OCI-LY7 (cell line): ENCODE measurements around the gene ADAMTS8. TPM values are rescaled to one million over a fixed set of nuclear protein-coding genes. Genes with fewer than 3 reads are reported as not detected.
A peak's percentile ranks its signal among the peaks of the same experiment; 100 is the strongest.

Experiments used
- BruUV-seq: library from RNA; stranded (reverse); fragments of 400-500 nt; replicated peaks from 2 replicates; lab custom pipeline; 2021; lab: Mats Ljungman, UMichigan
- CTCF ChIA-PET: fragments of 300-600 bp; sonication (Branson Sonifier 250); formaldehyde crosslinking; loops from one replicate; lab custom pipeline; 2022; ENCODE audit warnings: antibody characterized with exemption; ENCODE audit not compliant: unreplicated experiment; lab: Charles Lee
- POLR2A ChIA-PET: fragments of 300-600 bp; sonication (Branson Sonifier 250); formaldehyde crosslinking; loops from one replicate; lab custom pipeline; 2022; ENCODE audit warnings: antibody characterized with exemption; lab: Charles Lee
- DNase-seq: peaks from one replicate; pipeline ENCODE4 v3.0.0-alpha.2; 2015; ENCODE audit warnings: low spot score
- H2AFZ ChIP-seq: fragments of 200-600 bp; sonication (generic), shearing (Covaris generic); 2 replicates; pipeline ENCODE4 v1.6.1; 2014; ENCODE audit warnings: mild to moderate bottlenecking, antibody characterized with exemption, low read length, moderate library complexity
- H3K27ac ChIP-seq: fragments of 200-600 bp; sonication (generic); 2 replicates; pipeline ENCODE4 v1.5.1; 2014; ENCODE audit warnings: mixed run types, low read depth, mild to moderate bottlenecking, moderate library complexity, low read length, inconsistent platforms; ENCODE audit not compliant: poor library complexity, severe bottlenecking
- H3K36me3 ChIP-seq: fragments of 200-600 bp; sonication (generic); 2 replicates; pipeline ENCODE4 v1.6.1; 2014; ENCODE audit warnings: mild to moderate bottlenecking, antibody characterized with exemption, low read length, moderate library complexity, mixed read lengths; ENCODE audit not compliant: insufficient read depth
- H3K4me1 ChIP-seq: fragments of 200-600 bp; sonication (generic); 2 replicates; pipeline ENCODE4 v1.5.1; 2014; ENCODE audit warnings: mild to moderate bottlenecking, low read length; ENCODE audit not compliant: insufficient read depth, poor library complexity, severe bottlenecking
- H3K4me2 ChIP-seq: fragments of 200-600 bp; sonication (generic); 2 replicates; pipeline ENCODE4 v1.6.1; 2014; ENCODE audit warnings: mild to moderate bottlenecking, low read length
- H3K4me3 ChIP-seq: fragments of 200-600 bp; sonication (generic); 2 replicates; pipeline ENCODE4 v1.5.1; 2014; ENCODE audit warnings: mild to moderate bottlenecking, low read depth, low read length; ENCODE audit not compliant: poor library complexity, severe bottlenecking
- H3K79me2 ChIP-seq: fragments of 200-600 bp; sonication (generic); 2 replicates; pipeline ENCODE4 v1.6.1; 2016; ENCODE audit warnings: low read depth, mild to moderate bottlenecking, low read length, moderate library complexity, mixed read lengths; ENCODE audit not compliant: insufficient read depth
- H3K9me2 ChIP-seq: fragments of 200-600 bp; sonication (generic); 2 replicates; pipeline ENCODE4 v1.6.1; 2016; ENCODE audit warnings: mild to moderate bottlenecking, low read length, mixed read lengths; ENCODE audit not compliant: insufficient read depth
- H3K9me3 ChIP-seq: fragments of 200-600 bp; sonication (generic); 2 replicates; pipeline ENCODE4 v1.6.1; 2014; ENCODE audit warnings: mild to moderate bottlenecking, mixed run types, low read length, mixed read lengths
- H4K20me1 ChIP-seq: fragments of 200-600 bp; sonication (generic); 2 replicates; pipeline ENCODE4 v1.6.1; 2014; ENCODE audit warnings: mild to moderate bottlenecking, antibody characterized with exemption, low read length, moderate library complexity, mixed read lengths; ENCODE audit not compliant: insufficient read depth
- CTCF ChIP-seq: fragments of 200-600 bp; sonication (generic); conservative IDR thresholded peaks from 2 replicates; pipeline ENCODE4 v1.5.1; 2014; ENCODE audit warnings: mild to moderate bottlenecking, antibody characterized with exemption, low read length, moderate library complexity, mixed read lengths
- EZH2phosphoT487 ChIP-seq: fragments of 200-600 bp; sonication (generic); IDR thresholded peaks from 2 replicates; pipeline ENCODE4 v1.6.1; 2018; ENCODE audit warnings: low read depth, borderline replicate concordance, mild to moderate bottlenecking, mixed run types, antibody characterized with exemption, low read length, moderate library complexity, mixed read lengths
- intact Hi-C: fragments of 100-400 bp; cut with micrococcal nuclease; formaldehyde crosslinking; loops from one replicate; pipeline ENCODE4 v1.10.0; 2022; ENCODE audit not compliant: unreplicated experiment
- total RNA-seq, 2 experiments: library from RNA; depleted of rRNA in 1 of 2; stranded (reverse); fragments of >200 nt in 1 of 2; shearing (Covaris generic) in 1 of 2; gene quantifications; 2 replicates each; pipeline ENCODE4 v1.2.3, GENCODE V29; 2014 to 2022

ADAMTS8 gene
- total RNA-seq, 2 experiments from 2014 or later: not detected

- CTCF ChIA-PET: interaction anchor here (1.1 kb wide), 1 partner anchor 427 kb away, joined by 5 read pairs; no protein-coding TSS in a partner anchor
- no peaks in the 10 kb centered on the region for H3K79me2 ChIP-seq
- intact Hi-C loops: loop anchor here (1.0 to 2.0 kb wide), 2 partner anchors 222 to 428 kb away; no protein-coding TSS in a partner anchor
- H3K36me3 ChIP-seq: no peaks in the 10 kb centered on the region
- no peaks in the 10 kb centered on the region for H4K20me1 ChIP-seq
- BruUV-seq: no TSS peak
- no peaks in the 10 kb centered on the region for H3K9me3 ChIP-seq
- peak overlapping the region; percentile 97 for H2AFZ ChIP-seq
- H3K4me3 ChIP-seq: peak overlapping the region; percentile 70
- H3K4me1 ChIP-seq: no peaks in the 10 kb centered on the region
- H3K27ac ChIP-seq: no peak overlapping the region
- peak; percentile 84 for DNase-seq
- TF ChIP-seq EZH2phosphoT487: no peak
- TF ChIP-seq CTCF: peak; percentile 90
- POLR2A ChIA-PET: no interaction called here
- H3K4me2 ChIP-seq: peak overlapping the region; percentile 88
- H3K9me2 ChIP-seq: no peaks in the 10 kb centered on the region
These were observed 6.3 kb upstream of the ADAMTS8 start for GRCh38 chr11:130434521-130435223.

GRCh38 chr11:130433357-130433756 is 4.9 kb upstream of the ADAMTS8 start:
- no peaks in the 10 kb centered on the region for H3K36me3 ChIP-seq
- ChIA-PET POLR2A (interaction anchor here (0.7 kb wide), 1 partner anchor 474 kb away, joined by 3 read pairs; no protein-coding TSS in a partner anchor), CTCF (interaction anchor here (0.7 kb wide), 1 partner anchor 426 kb away, joined by 3 read pairs; no protein-coding TSS in a partner anchor)
- H3K9me2 ChIP-seq: no peaks in the 10 kb centered on the region
- intact Hi-C loops: no loop called here
- TF ChIP-seq EZH2phosphoT487 (no peak), CTCF (no peak)
- H2AFZ ChIP-seq: no peak overlapping the region
- H3K4me2 ChIP-seq: no peak overlapping the region
- no peak overlapping the region for H3K27ac ChIP-seq
- H3K9me3 ChIP-seq: no peaks in the 10 kb centered on the region
- H4K20me1 ChIP-seq: no peaks in the 10 kb centered on the region
- H3K4me3 ChIP-seq: no peak overlapping the region
- no peaks in the 10 kb centered on the region for H3K4me1 ChIP-seq
- no peaks in the 10 kb centered on the region for H3K79me2 ChIP-seq
- BruUV-seq: no TSS peak
- DNase-seq: no peak

GRCh38 chr11:130431801-130432200 is 3.4 kb upstream of the ADAMTS8 start:
- Histone ChIP-seq H3K36me3 (no peaks in the 10 kb centered on the region), H3K9me3 (no peaks in the 10 kb centered on the region), H3K4me1 (no peaks in the 10 kb centered on the region), H3K4me2 (no peak overlapping the region), H3K27ac (no peak overlapping the region), H3K9me2 (no peaks in the 10 kb centered on the region), H2AFZ (no peak overlapping the region), H3K79me2 (no peaks in the 10 kb centered on the region), H3K4me3 (no peak overlapping the region), H4K20me1 (no peaks in the 10 kb centered on the region)
- TF ChIP-seq CTCF: no peak
- ChIA-PET POLR2A (interaction anchor here (0.6 kb wide), 1 partner anchor 12 kb away, joined by 7 read pairs; no protein-coding TSS in a partner anchor), CTCF (no interaction called here)
- DNase-seq: no peak
- intact Hi-C loops: no loop called here
- BruUV-seq: no TSS peak
